Esophagus squamous epithelium (tissue), 5 donors: Measurements from ENCODE around the gene SLC35F2. TPM values are rescaled to one million over a fixed set of nuclear protein-coding genes. Genes with fewer than 3 reads are reported as not detected.
A peak's percentile ranks its signal among the peaks of the same experiment; 100 is the strongest.

Experiments used
- DNase-seq: peaks from one replicate; lab custom pipeline; 2025; lab: John Stamatoyannopoulos, UW
- H3K27ac ChIP-seq, 4 donors: fragments of 200-600 bp; sonication (generic); one replicate each; pipeline ENCODE4 v1.5.1; 2016 to 2019; ENCODE audit warnings: mild to moderate bottlenecking in 1 of 4
- H3K27me3 ChIP-seq, 4 donors: fragments of 200-600 bp; sonication (generic); 1 replicate in 3 of 4; 2 replicates in 1 of 4; pipeline versions ENCODE4 v1.5.1 to v1.6.0; 2017 to 2021; ENCODE audit warnings: antibody characterized with exemption in 1 of 4
- H3K36me3 ChIP-seq, 3 donors: fragments of 200-600 bp; sonication (generic); one replicate each; pipeline ENCODE4 v1.5.1; 2016 to 2019
- H3K4me1 ChIP-seq, 3 donors: fragments of 200-600 bp; sonication (generic); one replicate each; pipeline ENCODE4 v1.5.1; 2017 to 2019
- H3K4me3 ChIP-seq, 4 donors: fragments of 200-600 bp; sonication (generic); 1 replicate in 3 of 4; 2 replicates in 1 of 4; pipeline ENCODE4 v1.5.1; 2016 to 2019; ENCODE audit warnings: mild to moderate bottlenecking in 2 of 4, moderate library complexity in 1 of 4
- H3K9me3 ChIP-seq, 3 donors: fragments of 200-600 bp; sonication (generic); one replicate each; pipeline ENCODE4 v1.5.1; 2016 to 2019
- POLR2A ChIP-seq, 4 donors: fragments of 450-650 bp; IDR thresholded peaks; one replicate each; pipeline ENCODE4 v1.6.1; 2017; ENCODE audit warnings: antibody characterized with exemption in 4 of 4, mild to moderate bottlenecking in 4 of 4, moderate library complexity in 3 of 4
- WGBS, 2 donors: methylation state at CpG; one replicate each; pipeline ENCODE4 v1.1.5; 2018; 5-methylcytosine and 5-hydroxymethylcytosine counted together
- intact Hi-C: fragments of 100-400 bp; cut with DNase I; formaldehyde crosslinking; loops from one replicate; pipeline ENCODE4 v1.15.0; 2022
- total RNA-seq, 4 donors: library from RNA; depleted of rRNA; stranded (reverse); fragments of >200 nt; gene quantifications; one replicate each; pipeline ENCODE4 v1.1.0, GENCODE V29; 2016
- TF ChIP-seq, protein P1 (sequence below), 6 experiments: fragments of 450-650 bp in 4 of 6; fragments of 200-600 bp in 2 of 6; sonication (generic) in 2 of 6; IDR thresholded peaks; one replicate each; pipeline ENCODE4 v1.5.1; 2016 to 2019; ENCODE audit warnings: antibody characterized with exemption in 6 of 6, mild to moderate bottlenecking in 4 of 6, moderate library complexity in 4 of 6
- donor health status: DM: yes; HTN: yes; CAD: no.

The SLC35F2 gene
- total RNA-seq, 4 donors from 2014 or later, result 12.6 to 24.0 (median 17.2) TPM

GRCh38 chr11:107830915-107831540, 27.6 kb downstream of the SLC35F2 start:
- H3K4me1 ChIP-seq, result peaks cover 4 to 34% (median 18%) of the 10 kb centered on the region in 3 donors
- no peaks in the 10 kb centered on the region for H3K9me3 ChIP-seq
- no peak for DNase-seq
- H3K36me3 ChIP-seq, result no peaks in the 10 kb centered on the region
- peak overlapping the region in 3 of 4 donors; percentile 17 to 65 (median 26) for H3K27ac ChIP-seq
- intact Hi-C loops, result no loop called here
- 51 to 52% methylated on average over 5 of the region's 5 CpGs for WGBS, 2 donors
- no peak overlapping the region for H3K4me3 ChIP-seq
- TF ChIP-seq POLR2A (IDR thresholded peaks at IDR 0.05), result no peak
- TF ChIP-seq, protein P1, sequence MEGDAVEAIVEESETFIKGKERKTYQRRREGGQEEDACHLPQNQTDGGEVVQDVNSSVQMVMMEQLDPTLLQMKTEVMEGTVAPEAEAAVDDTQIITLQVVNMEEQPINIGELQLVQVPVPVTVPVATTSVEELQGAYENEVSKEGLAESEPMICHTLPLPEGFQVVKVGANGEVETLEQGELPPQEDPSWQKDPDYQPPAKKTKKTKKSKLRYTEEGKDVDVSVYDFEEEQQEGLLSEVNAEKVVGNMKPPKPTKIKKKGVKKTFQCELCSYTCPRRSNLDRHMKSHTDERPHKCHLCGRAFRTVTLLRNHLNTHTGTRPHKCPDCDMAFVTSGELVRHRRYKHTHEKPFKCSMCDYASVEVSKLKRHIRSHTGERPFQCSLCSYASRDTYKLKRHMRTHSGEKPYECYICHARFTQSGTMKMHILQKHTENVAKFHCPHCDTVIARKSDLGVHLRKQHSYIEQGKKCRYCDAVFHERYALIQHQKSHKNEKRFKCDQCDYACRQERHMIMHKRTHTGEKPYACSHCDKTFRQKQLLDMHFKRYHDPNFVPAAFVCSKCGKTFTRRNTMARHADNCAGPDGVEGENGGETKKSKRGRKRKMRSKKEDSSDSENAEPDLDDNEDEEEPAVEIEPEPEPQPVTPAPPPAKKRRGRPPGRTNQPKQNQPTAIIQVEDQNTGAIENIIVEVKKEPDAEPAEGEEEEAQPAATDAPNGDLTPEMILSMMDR (IDR thresholded peaks at IDR 0.05), result no peak
- no peaks in the 10 kb centered on the region for H3K27me3 ChIP-seq

DNA sequence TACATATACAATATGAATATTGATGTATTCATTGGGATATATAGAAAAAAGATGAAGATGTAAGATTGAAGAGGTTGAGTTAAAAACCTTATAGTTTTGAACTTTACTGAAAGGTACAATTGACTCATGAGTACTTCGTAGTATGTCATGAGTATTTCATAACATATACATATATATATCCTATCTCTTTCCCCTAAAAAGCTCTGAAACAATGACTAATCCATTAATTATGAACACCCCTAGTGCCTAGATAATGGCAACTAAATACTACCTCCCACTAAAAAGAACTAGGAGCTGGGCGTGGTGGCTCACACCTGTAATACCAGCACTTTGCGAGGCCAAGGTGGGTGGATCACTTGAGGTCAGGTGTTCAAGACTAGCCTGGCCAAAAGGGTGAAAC, 31.5 kb downstream of the SLC35F2 start:
- no peaks in the 10 kb centered on the region for H3K27me3 ChIP-seq
- no peak overlapping the region for H3K27ac ChIP-seq
- H3K4me3 ChIP-seq, result no peak overlapping the region
- H3K4me1 ChIP-seq, result peaks cover 4 to 23% (median 11%) of the 10 kb centered on the region in 3 donors
- H3K36me3 ChIP-seq, result no peaks in the 10 kb centered on the region
- WGBS, 2 donors, result 49 to 69% methylated on average over 3 of the region's 3 CpGs
- H3K9me3 ChIP-seq, result no peaks in the 10 kb centered on the region
- DNase-seq, result no peak
- intact Hi-C loops, result no loop called here
- TF ChIP-seq POLR2A (IDR thresholded peaks at IDR 0.05), result no peak
- TF ChIP-seq, protein P1 (IDR thresholded peaks at IDR 0.05), result no peak

DNA sequence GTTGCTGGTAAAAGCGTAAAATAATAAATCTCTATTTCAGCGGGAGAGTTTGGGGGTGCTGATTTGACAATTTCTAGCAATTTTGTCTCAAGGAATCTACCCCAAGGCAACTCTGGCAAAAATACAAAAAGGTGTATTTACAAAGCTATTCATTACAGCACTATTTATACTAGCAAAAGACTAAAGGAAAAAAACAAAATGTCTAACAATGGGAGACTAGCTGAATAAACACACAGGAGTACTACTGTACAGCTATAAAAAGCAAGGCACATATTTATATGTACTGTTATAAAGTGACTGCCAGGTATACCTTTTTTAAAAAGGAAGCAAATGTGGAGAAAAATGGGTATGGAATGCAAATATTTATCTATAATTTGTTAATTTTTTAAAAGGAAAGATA, 32.7 kb downstream of the SLC35F2 start:
- no peaks in the 10 kb centered on the region for H3K36me3 ChIP-seq
- intact Hi-C loops, result no loop called here
- no peak overlapping the region for H3K4me3 ChIP-seq
- H3K27ac ChIP-seq, result no peak overlapping the region
- DNase-seq, result no peak
- WGBS, 2 donors, result 83 to 88% methylated on average over 2 of the region's 2 CpGs
- H3K4me1 ChIP-seq, result peaks cover 0 to 19% (median 7%) of the 10 kb centered on the region in 3 donors
- no peaks in the 10 kb centered on the region for H3K27me3 ChIP-seq
- H3K9me3 ChIP-seq, result no peaks in the 10 kb centered on the region
- TF ChIP-seq, protein P1 (IDR thresholded peaks at IDR 0.05), result no peak
- TF ChIP-seq POLR2A (IDR thresholded peaks at IDR 0.05), result no peak

GRCh38 chr11:107824668-107825369, 33.8 kb downstream of the SLC35F2 start:
- no peak for TF ChIP-seq POLR2A (IDR thresholded peaks at IDR 0.05)
- TF ChIP-seq, protein P1 (IDR thresholded peaks at IDR 0.05), result no peak
- Histone ChIP-seq H3K4me1 (peaks cover 0 to 10% (median 0%) of the 10 kb centered on the region in 3 donors), H3K27ac (no peak overlapping the region), H3K4me3 (no peak overlapping the region), H3K27me3 (no peaks in the 10 kb centered on the region), H3K9me3 (no peaks in the 10 kb centered on the region), H3K36me3 (no peaks in the 10 kb centered on the region)
- WGBS, 2 donors, result 63 to 73% methylated on average over 5 of the region's 5 CpGs
- intact Hi-C loops, result no loop called here
- no peak for DNase-seq
